Measurements from ENCODE around the gene ELP4.
A peak's percentile ranks its signal among the peaks of the same experiment; 100 is the strongest.

The ELP4 gene

DNA sequence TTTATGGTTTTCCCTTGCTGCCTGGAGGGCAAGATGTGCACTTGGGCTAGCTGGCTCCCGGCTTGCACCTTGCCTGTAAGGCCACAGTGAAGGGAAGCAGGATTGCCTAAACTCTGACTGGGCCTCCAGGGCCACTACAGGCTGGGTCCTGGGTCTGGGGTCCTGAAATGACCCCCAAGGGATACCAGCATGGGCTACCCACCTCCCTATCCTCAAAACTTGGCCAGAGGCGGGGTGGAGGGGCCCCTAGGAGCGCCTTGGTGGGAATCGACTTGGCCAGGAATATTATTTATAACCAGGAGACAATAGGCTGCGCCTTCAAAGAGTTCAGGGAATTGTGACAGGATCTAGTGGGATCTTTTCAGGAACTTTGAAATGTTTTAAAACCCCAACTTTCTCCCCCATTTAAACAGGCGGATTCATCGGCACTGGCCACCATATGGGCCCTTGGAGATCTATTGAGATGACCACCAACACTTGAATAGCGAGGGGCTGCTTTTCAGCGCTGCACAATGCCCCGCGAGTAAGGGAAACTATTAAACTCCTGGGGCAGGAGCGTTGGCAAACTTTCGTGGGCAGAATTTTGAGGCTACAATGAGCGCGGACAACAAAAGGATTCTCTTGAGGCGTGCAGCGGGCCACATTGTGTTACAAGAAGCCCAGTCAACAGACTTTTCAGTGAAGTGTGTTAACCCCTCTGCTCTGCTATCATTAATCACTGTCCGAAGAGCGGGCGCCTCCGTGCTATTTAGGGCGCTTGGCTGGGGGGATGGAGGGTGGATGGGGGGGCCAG lies 286.3 kb downstream of the ELP4 start:
- Histone ChIP-seq H3K27me3 (ENCODE audit: control insufficient read depth, insufficient read depth, low read length, poor library complexity, severe bottlenecking) (peaks cover 54% of the 10 kb centered on the region), H3K9me3 (ENCODE audit: control insufficient read depth, low read length) (no peaks in the 10 kb centered on the region), H3K36me3 (ENCODE audit: control insufficient read depth, insufficient read depth, low read length) (peaks cover 26% of the 10 kb centered on the region), H3K4me1 (ENCODE audit: control insufficient read depth, insufficient read depth, low read length) (peaks cover 28% of the 10 kb centered on the region), H3K4me3 (ENCODE audit: insufficient read depth, low read depth, low read length) (no peak overlapping the region), H3K27ac (ENCODE audit: insufficient read depth, low read depth, low read length, poor library complexity, severe bottlenecking) (peak overlapping the region; percentile 4)
- WGBS, 2 experiments = 51 to 62% methylated on average over 22 of the region's 22 CpGs

GRCh38 chr11:31796499-31797189 lies 287.1 kb downstream of the ELP4 start:
- Histone ChIP-seq H3K36me3 (ENCODE audit: control insufficient read depth, insufficient read depth, low read length) (peaks cover 28% of the 10 kb centered on the region), H3K27ac (ENCODE audit: insufficient read depth, low read depth, low read length, poor library complexity, severe bottlenecking) (peak overlapping the region; percentile 39), H3K4me3 (ENCODE audit: insufficient read depth, low read depth, low read length) (peak overlapping the region; percentile 2), H3K4me1 (ENCODE audit: control insufficient read depth, insufficient read depth, low read length) (peaks cover 28% of the 10 kb centered on the region), H3K9me3 (ENCODE audit: control insufficient read depth, low read length) (no peaks in the 10 kb centered on the region), H3K27me3 (ENCODE audit: control insufficient read depth, insufficient read depth, low read length, poor library complexity, severe bottlenecking) (peaks cover 61% of the 10 kb centered on the region)
- 31 to 35% methylated on average over 19 of the region's 19 CpGs for WGBS, 2 experiments

DNA sequence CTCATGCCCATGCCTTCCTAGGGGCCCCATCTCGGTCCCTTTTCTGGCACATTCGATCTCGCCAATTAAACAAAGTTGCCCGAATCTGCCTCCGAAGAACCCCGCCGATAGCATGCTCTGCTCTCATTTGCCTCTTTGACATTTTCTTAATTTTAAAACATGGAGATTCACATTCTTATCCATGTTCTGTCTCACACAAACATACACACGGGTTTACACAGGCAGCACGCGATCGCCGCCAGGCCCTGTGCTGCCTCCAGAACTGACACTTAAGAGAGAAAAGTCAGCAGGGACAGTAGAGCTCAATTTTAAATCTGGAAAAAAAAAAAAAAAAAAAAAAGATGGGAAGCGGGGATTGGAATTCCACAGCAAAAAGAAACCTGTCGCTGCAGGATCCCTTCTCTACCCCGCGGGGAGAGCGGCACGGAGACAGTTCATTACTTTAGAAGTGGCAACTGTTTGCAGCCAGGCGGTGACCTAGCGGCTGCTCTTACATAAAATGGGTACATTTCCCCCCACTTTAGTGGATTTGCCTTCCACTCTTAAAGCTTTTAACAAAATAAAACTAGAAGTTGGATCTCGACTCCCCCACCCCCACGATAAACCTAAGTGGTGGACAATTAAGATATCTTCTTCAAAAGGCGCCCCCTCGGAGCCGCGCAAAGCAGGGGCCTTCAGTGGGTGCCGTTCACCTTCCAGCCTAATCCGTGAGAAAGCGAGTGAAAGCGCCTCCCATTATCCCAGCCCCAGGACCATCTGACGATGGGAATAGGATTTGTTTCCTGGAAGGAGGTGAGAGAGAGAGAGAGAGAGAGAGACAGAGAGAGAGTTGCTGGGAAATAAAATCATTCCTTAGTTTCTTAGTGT lies 287.9 kb downstream of the ELP4 start:
- WGBS, 2 experiments = 9% methylated on average over 31 of the region's 31 CpGs
- Histone ChIP-seq H3K9me3 (ENCODE audit: control insufficient read depth, low read length) (no peaks in the 10 kb centered on the region), H3K4me1 (ENCODE audit: control insufficient read depth, insufficient read depth, low read length) (peaks cover 28% of the 10 kb centered on the region), H3K36me3 (ENCODE audit: control insufficient read depth, insufficient read depth, low read length) (peaks cover 22% of the 10 kb centered on the region), H3K27me3 (ENCODE audit: control insufficient read depth, insufficient read depth, low read length, poor library complexity, severe bottlenecking) (peaks cover 69% of the 10 kb centered on the region), H3K4me3 (ENCODE audit: insufficient read depth, low read depth, low read length) (peak overlapping the region; percentile 24), H3K27ac (ENCODE audit: insufficient read depth, low read depth, low read length, poor library complexity, severe bottlenecking) (peak overlapping the region; percentile 41)

DNA sequence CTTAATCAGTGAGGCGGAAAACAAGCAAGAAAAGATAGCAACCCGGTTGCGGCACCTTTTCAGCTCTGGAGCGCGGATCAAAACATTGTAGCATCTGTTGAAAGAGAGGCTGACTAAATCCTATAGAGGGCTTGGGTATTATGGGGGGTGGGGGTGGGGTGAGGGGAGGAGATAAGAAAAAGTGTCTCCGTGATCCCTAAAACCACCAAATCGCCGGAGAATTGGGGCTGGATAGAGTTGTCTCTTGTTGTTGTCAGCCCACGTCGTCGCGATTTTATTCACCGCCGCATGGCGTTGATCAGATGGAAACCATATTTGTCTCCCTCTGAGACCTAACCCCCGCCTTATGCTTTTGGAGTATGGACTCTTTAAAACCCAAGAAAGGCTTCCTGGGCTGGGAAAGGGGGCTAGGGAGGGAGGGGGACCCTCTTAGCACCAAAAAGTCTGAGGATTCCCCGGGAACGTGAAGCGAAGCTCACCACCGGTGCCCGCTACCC lies 288.5 kb downstream of the ELP4 start:
- 2 to 4% methylated on average over 21 of the region's 21 CpGs for WGBS, 2 experiments
- Histone ChIP-seq H3K27ac (ENCODE audit: insufficient read depth, low read depth, low read length, poor library complexity, severe bottlenecking) (peak overlapping the region; percentile 61), H3K9me3 (ENCODE audit: control insufficient read depth, low read length) (no peaks in the 10 kb centered on the region), H3K27me3 (ENCODE audit: control insufficient read depth, insufficient read depth, low read length, poor library complexity, severe bottlenecking) (peaks cover 76% of the 10 kb centered on the region), H3K4me1 (ENCODE audit: control insufficient read depth, insufficient read depth, low read length) (peaks cover 28% of the 10 kb centered on the region), H3K4me3 (ENCODE audit: insufficient read depth, low read depth, low read length) (peak overlapping the region; percentile 24), H3K36me3 (ENCODE audit: control insufficient read depth, insufficient read depth, low read length) (peaks cover 15% of the 10 kb centered on the region)

GRCh38 chr11:31798554-31799434 lies 289.2 kb downstream of the ELP4 start:
- peaks cover 9% of the 10 kb centered on the region for H3K36me3 ChIP-seq (ENCODE audit: control insufficient read depth, insufficient read depth, low read length)
- H3K4me3 ChIP-seq (ENCODE audit: insufficient read depth, low read depth, low read length) = peak overlapping the region; percentile 24
- H3K9me3 ChIP-seq (ENCODE audit: control insufficient read depth, low read length) = no peaks in the 10 kb centered on the region
- peaks cover 82% of the 10 kb centered on the region for H3K27me3 ChIP-seq (ENCODE audit: control insufficient read depth, insufficient read depth, low read length, poor library complexity, severe bottlenecking)
- 3% methylated on average over 60 of the region's 60 CpGs for WGBS, 2 experiments
- H3K27ac ChIP-seq (ENCODE audit: insufficient read depth, low read depth, low read length, poor library complexity, severe bottlenecking) = peak overlapping the region; percentile 61
- H3K4me1 ChIP-seq (ENCODE audit: control insufficient read depth, insufficient read depth, low read length) = peaks cover 32% of the 10 kb centered on the region

GRCh38 chr11:31799435-31800397 lies 290.1 kb downstream of the ELP4 start:
- peaks cover 5% of the 10 kb centered on the region for H3K36me3 ChIP-seq (ENCODE audit: control insufficient read depth, insufficient read depth, low read length)
- H3K4me3 ChIP-seq (ENCODE audit: insufficient read depth, low read depth, low read length) = peak overlapping the region; percentile 24
- H3K27me3 ChIP-seq (ENCODE audit: control insufficient read depth, insufficient read depth, low read length, poor library complexity, severe bottlenecking) = peaks cover 92% of the 10 kb centered on the region
- peaks cover 33% of the 10 kb centered on the region for H3K4me1 ChIP-seq (ENCODE audit: control insufficient read depth, insufficient read depth, low read length)
- 4 to 7% methylated on average over 39 to 44 of the region's 48 CpGs for WGBS, 2 experiments
- H3K9me3 ChIP-seq (ENCODE audit: control insufficient read depth, low read length) = no peaks in the 10 kb centered on the region
- H3K27ac ChIP-seq (ENCODE audit: insufficient read depth, low read depth, low read length, poor library complexity, severe bottlenecking) = no peak overlapping the region

- peaks cover 5% of the 10 kb centered on the region for H3K36me3 ChIP-seq (ENCODE audit: control insufficient read depth, insufficient read depth, low read length)
Measured at GRCh38 chr11:31800398-31801265, 291.1 kb downstream of the ELP4 start.

GRCh38 chr11:31801298-31801702 lies 291.7 kb downstream of the ELP4 start:
- 23 to 27% methylated on average over 9 of the region's 9 CpGs for WGBS, 2 experiments
- peaks cover 39% of the 10 kb centered on the region for H3K4me1 ChIP-seq (ENCODE audit: control insufficient read depth, insufficient read depth, low read length)
- peaks cover 99% of the 10 kb centered on the region for H3K27me3 ChIP-seq (ENCODE audit: control insufficient read depth, insufficient read depth, low read length, poor library complexity, severe bottlenecking)
- H3K27ac ChIP-seq (ENCODE audit: insufficient read depth, low read depth, low read length, poor library complexity, severe bottlenecking) = no peak overlapping the region
- peaks cover 5% of the 10 kb centered on the region for H3K36me3 ChIP-seq (ENCODE audit: control insufficient read depth, insufficient read depth, low read length)
- H3K4me3 ChIP-seq (ENCODE audit: insufficient read depth, low read depth, low read length) = no peak overlapping the region
- H3K9me3 ChIP-seq (ENCODE audit: control insufficient read depth, low read length) = no peaks in the 10 kb centered on the region

More at GRCh38 chr11:31800398-31801265, 291.1 kb downstream of the ELP4 start:
- Histone ChIP-seq H3K9me3 (ENCODE audit: control insufficient read depth, low read length) (no peaks in the 10 kb centered on the region), H3K27ac (ENCODE audit: insufficient read depth, low read depth, low read length, poor library complexity, severe bottlenecking) (no peak overlapping the region), H3K4me3 (ENCODE audit: insufficient read depth, low read depth, low read length) (no peak overlapping the region), H3K4me1 (ENCODE audit: control insufficient read depth, insufficient read depth, low read length) (peaks cover 38% of the 10 kb centered on the region), H3K27me3 (ENCODE audit: control insufficient read depth, insufficient read depth, low read length, poor library complexity, severe bottlenecking) (peaks cover 97% of the 10 kb centered on the region)
- 28 to 34% methylated on average over 23 of the region's 23 CpGs for WGBS, 2 experiments
